Measurements from ENCODE around the gene NCF4.

Gene NCF4

GRCh38 chr22:36894266-36894665 lies 33.5 kb downstream of the NCF4 start:
- DNase-seq (ENCODE audit: low read depth): no peak

DNA sequence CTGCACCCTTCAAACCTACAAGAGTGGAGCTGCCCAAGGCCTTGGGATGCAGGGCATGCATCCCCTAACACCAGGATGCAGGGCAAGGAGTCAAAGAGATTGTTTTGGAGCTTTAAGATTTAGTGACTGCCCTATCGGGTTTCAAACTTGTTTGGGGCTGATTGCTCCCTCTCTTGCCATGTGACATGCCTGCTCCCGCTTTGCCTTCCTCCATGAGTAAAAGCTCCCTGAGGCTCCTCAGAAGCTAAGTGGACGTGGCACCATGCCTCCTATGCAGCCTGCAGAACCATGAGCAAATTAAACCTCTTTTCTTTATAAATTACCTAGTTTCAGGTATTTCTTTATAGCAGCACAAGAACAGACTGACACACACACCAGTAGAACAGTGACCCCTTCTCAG lies 36.8 kb downstream of the NCF4 start:
- no peak for DNase-seq (ENCODE audit: low read depth)

- no peak for DNase-seq (ENCODE audit: low read depth)
Observed at GRCh38 chr22:36898690-36899089, 37.9 kb downstream of the NCF4 start.

GRCh38 chr22:36899498-36899897 lies 38.7 kb downstream of the NCF4 start:
- DNase-seq (ENCODE audit: low read depth): no peak

- no peak for DNase-seq (ENCODE audit: low read depth)
Observed at GRCh38 chr22:36900225-36900624, 39.4 kb downstream of the NCF4 start.

- no peak for DNase-seq (ENCODE audit: low read depth)
Observed at GRCh38 chr22:36900880-36901279, 40.1 kb downstream of the NCF4 start.

DNA sequence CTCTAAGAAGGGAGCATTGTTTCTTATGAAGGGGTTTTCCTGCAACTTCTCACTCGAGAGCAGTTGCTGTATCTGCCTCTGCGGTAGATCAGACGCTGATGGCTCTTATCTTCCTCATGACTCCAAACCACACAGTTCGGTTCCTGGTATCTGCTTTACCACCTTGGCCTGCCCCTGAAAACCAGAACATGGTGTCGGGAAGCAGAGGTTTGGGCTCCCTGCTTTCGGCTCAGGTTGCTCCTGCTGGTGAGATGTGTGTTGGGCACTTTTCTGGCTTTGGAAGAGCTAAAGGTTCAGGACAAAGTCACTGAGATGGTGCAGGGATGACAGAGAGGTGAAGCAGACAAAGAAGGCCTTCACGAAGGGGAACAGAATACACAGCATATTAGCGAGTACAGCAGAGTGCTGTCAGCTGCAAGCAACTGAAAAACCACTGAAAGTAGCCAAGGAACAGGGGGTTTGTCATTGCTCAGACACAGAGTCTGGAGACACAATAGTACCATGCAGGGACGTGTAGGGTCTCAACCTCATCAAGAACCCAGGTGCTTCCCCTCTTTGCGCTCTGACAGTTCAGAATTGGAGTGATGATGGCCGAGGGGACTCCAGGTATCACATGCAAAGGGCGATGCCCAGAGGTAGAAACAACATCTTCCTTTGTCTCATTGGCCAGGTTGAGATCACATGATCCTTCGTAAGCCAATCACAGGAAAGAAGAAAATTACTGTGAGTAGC lies 40.8 kb downstream of the NCF4 start:
- DNase-seq (ENCODE audit: low read depth): no peak

GRCh38 chr22:36902143-36902926 lies 41.5 kb downstream of the NCF4 start:
- no peak for DNase-seq (ENCODE audit: low read depth)

DNA sequence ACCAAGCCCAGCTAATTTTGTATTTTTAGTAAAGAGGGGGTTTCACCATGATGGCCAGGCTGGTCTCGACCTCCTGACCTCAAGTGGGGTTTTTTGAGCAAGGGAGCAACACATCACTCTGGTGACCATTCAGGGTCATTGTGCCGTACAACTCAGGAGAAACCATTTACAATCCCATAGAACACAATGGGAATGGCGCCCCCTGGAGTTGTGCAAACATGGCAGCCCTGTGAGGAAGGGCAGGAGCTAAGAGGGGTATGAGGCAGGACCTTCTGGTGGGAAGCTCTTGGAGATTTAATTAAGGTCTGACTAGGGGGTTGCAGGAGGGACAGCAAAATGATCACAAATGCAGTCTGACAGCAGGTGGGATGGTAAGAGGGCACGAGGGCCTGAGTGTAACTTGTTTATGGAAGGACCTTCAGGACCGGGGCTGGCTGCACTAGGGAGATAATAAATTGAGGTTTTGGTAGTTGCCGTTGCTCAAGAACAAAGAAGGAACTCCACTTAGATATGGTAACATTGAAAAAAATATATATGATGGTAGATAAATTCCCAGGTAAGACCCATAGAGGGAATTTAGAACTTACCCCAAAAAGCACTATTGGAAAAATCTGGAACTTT lies 43.6 kb downstream of the NCF4 start:
- no peak for DNase-seq (ENCODE audit: low read depth)

GRCh38 chr22:36907253-36908195 lies 46.7 kb downstream of the NCF4 start:
- no peak for DNase-seq (ENCODE audit: low read depth)

DNA sequence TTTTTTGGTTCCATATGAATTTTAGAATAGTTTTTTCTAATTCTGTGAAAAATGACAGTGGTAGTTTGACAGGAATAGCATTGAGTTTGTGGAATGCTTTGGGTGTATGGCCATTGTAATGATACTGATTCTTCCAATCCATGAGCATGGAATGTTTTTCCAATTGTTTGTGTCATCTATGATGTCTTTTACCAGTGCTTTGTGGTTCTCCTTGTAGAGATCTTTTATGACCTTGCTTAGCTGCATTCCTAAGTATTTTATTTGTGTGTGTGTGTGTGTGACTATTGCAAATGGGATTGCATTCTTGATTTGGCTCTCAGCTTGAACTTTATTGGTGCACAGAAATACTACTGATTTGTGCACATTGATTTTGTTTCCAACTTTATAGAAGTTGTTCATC lies 49.7 kb downstream of the NCF4 start:
- DNase-seq (ENCODE audit: low read depth): no peak

GRCh38 chr22:36911887-36912661 lies 51.3 kb downstream of the NCF4 start:
- no peak for DNase-seq (ENCODE audit: low read depth)

GRCh38 chr22:36912694-36913426 lies 52.1 kb downstream of the NCF4 start:
- DNase-seq (ENCODE audit: low read depth): no peak

DNA sequence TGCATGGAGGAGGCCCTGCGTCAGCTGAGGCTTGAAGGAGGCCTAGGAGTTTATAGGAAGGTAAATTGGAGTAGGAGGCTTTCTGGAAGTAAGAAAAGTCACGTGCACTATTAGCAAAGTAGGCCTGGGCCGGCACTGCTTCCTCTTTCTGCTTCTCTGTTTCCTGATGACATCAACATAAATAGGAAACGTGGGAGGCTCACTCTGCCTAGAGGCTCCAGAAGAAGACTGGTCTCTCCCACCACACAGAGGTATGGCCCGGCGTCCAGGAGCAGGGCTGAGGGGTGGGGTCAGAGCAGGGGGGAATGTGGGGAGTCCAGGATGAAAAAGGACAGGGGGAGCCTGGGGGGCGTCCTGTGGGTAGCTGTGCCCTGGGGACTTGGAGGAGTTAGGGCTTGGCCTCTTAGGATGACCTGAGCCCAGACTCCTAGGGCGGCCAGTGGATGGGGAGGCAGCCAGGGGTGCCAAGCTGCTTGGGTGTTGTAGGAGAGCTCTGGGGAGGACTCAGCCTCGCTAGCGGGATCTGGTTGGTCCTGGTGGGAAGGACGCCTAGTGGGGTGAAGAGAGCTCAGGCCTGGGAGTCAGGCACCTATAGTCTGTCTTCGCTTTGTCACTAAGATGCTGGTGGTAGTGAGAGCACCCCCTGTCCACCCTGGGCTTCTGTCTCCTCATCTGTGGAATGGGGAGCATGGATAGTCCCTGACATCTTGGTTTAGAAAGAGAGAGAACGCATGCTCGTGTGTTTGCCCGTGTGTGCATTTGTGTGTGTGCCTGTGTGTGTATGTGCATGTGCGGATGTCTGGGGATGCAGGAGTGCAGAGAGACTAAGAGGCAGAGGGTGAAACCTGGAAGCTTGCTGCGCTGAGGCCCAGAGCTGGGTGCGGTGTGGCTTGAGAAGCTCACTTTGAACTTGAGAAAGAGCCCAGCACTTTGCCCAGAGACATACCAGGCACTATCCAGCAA lies 52.9 kb downstream of the NCF4 start, which contains the start of gene CSF2RB:
Gene CSF2RB, plus strand, starts transcription at position 202 of the 963 bp plus-strand sequence. CDS start 8,580 bp downstream, outside the sequence.
- no peak for DNase-seq (ENCODE audit: low read depth)

DNA sequence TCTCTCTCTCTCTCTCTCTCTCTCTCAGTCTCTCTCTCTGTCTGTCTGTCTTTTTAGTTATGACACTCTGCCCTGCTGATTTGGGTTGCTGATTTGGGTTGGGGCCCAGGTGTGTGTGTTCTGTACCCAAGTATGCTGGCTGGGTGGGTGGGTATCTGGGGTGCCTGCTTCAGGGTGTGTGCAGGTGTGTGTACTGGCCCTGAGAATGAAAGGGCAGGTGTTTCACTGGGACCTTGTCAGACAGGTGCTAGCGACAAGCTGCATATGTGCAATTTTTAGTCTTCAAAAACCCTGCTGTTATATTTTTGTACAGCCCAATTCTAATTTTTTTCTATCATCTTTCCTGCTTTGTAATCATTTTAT lies 53.6 kb downstream of the NCF4 start:
- no peak for DNase-seq (ENCODE audit: low read depth)

DNA sequence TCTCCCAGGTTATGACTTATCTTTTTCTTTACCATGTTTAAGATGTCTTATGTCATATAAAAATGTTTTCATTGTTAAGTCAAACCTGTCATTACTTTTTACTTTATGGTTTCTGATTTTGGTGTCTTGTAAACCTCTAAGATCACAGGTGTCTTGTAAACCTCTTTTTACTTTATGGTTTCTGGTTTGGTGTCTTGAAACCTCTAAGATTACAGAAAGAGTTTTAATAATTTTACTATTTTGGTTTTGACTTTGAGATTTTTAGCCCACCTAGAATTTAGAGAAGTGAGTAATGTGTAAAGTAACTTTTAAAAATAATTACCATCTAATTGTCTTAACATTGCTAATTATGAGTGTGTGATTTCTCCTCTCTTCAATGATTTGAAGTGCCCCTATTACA lies 55.2 kb downstream of the NCF4 start:
- no peak for DNase-seq (ENCODE audit: low read depth)

- DNase-seq (ENCODE audit: low read depth): no peak
Observed at GRCh38 chr22:36918586-36919284, 57.9 kb downstream of the NCF4 start.

DNA sequence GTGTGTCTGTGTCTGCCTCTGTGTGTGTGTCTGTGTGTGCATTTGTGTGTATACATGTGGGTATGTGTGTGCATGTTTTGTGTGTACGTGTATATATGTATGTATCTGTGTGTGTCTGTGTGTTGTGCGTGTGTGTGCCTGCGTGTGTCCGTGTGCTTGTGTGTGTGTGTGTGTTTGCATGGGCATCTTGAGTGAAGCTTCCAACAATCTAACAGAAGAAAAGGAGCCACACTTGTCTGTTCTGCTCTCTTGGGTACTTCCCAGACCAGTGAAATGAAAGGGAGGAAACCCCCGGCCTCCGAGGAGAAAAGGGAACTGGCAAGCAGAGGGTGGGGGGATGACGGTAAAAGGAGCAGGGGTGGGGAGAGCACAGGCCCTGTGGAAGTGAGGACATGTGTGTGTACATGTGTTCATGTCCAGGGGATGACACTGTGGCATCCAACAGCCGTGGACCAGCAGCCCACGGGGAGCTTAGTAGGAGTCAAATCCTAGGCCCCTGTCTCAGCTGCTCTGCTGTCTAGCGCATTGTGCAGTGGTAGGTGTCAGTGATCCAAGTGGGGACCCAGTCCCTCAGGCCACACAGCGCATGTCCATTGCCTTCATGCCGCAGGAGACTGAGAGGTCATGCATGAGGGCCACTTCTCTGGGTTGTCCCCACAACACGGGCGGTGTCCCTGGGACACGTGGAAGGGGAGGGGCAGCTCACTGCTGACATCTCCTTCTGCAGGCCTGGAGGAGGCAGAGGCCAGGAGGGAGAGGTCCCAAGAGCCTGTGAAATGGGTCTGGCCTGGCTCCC lies 60.7 kb downstream of the NCF4 start:
- DNase-seq (ENCODE audit: low read depth): no peak

Data from activated T-helper 1 cell treated with Interleukin-2 at 50 U/mL for 16 hours (primary cell).